ENCODE results near the gene SLC2A10.

GRCh38 chr20:46720776-46721425, 11.5 kb downstream of the SLC2A10 start:
- no peak for TF ChIP-seq EZH2phosphoT487 (IDR thresholded peaks at IDR 0.05; ENCODE audit: borderline replicate concordance)
- no peak for TF ChIP-seq CTCF (conservative IDR thresholded peaks at IDR 0.05; ENCODE audit: low read length)

All from Loucy (cell line).